ENCODE results near the gene DPY19L1.
"Not testable (repeated sequence)": the region's sequence is repeated elsewhere in the genome, so short reads cannot be mapped to it uniquely, and the experiment has no call there.

Gene DPY19L1

GRCh38 chr7:35037211-35037525 lies at the start of gene DPY19L1:
Gene DPY19L1, minus strand, starts transcription at chr7:35037485. Its CDS starts 91 bp downstream, at chr7:35037394.
- DNase-seq: no peak

DNA sequence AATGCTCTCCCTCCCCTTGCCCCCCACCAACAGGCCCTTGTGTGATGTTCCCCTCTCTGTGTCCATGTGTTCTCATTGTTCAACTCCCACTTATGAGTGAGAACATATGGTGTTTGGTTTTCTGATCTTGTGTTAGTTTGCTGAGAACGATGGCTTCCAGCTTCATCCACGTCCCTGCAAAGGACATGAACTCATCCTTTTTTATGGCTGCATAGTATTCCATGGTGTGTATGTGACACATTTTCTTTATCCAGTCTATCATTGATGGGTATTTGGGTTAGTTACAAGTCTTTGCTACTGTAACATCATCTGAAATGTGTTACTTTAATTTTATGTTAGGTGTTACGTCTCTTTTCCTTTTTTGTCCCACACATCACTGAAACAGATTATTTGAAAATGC lies 42.2 kb upstream of the DPY19L1 start:
- not testable (repeated sequence) for DNase-seq

DNA sequence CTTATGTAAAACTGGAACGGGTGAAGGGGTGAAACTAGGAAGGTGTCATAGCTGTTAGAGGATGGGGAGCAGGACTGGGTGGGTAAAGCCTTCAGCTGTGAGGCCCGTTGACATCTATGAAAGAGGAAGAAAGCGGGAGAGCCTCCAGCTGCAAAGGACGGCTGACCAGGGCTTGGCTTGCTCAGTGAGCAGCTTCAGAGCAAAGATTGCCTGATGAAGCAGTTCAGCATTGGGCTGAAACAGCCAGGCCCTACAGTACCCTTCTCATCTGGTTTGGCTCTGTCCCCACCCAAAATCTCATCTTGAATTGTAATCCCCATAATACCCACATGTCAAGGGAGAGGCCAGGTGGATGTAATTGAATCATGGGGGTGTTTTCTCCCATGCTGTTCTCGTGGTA lies 36.7 kb upstream of the DPY19L1 start:
- not testable (repeated sequence) for DNase-seq

DNA sequence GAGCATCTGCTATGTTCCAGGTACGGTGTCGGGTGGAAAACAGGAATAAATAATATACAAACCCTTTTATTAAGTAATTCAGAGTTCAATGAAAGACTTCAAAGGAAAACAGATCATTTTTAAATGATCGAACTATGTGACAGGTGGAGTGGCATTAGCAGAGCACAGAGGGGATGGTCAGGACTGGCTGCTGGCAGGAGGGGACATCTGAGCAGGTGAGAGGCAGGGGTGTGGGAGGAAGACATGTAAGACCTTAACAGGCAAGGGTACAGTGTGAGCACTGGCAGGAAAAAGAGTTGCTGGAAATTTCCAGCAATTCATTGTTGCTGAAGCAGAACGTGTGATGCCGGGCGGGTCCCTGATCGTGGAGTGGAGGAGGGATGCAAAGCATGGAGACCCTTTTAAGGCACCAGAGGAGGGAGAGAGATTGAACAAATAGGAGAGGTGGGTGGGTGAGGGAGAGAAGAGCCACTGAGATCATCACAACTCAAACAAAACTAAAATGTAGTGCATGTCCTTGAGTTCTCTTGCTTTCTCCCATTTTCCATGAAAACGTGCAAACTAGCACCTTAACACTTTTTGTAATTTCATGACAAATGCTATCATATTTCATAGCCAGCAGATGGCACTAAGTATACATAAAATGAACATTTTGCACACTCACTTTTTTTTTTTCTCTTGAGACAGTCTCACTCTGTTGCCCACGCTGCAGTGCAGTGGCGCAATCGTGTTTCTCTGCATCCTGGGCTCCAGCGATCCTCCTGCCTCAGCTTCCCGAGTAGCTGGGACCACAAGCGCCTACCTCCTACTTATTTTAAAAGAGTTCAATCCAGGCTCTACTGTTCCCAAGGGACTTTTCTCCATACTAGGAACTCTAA lies 35.9 kb upstream of the DPY19L1 start:
- DNase-seq: not testable (repeated sequence)

DNA sequence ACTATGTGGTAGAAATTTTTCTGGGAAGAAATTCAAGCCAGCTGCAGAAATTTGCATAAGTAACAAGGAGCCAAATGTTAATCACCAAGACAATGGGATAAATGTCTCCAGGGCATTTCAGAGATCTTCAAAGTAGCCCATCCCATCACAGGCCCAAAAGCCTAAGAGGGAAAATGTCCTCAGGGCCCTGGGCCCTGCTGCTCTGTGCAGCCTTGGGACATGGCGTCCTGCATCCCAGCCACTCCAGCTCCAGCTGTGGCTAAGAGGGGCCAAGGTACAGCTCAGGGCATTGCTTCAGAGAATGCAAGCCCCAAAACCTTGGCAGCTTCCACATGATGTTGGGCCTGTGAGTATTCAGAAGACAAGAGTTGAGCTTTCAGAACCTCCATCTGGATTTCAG lies 31.8 kb upstream of the DPY19L1 start:
- DNase-seq: not testable (repeated sequence)

- DNase-seq: not testable (repeated sequence)
These were observed 28.1 kb upstream of the DPY19L1 start for GRCh38 chr7:35065382-35065781.

DNA sequence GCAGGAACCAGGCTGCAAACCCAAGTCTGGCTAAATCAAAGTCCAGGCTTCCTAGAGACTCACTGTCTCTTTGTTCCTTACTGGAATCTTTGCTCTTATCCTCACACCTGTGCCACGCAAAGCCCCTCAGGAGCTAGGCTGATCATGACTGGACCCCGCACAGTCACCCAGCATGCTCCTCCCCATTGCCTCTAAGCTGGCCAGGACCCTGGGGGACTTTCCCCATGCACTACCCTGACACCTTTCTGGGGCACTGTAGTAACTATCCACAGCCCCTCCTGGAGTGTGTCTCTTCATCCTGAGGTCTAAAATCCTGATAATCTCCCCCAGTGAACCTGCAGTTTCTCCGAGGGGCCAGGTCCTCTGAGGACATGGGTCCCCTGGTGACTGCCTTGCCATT lies 21.3 kb upstream of the DPY19L1 start:
- DNase-seq: not testable (repeated sequence)

GRCh38 chr7:35057505-35058451 lies 20.5 kb upstream of the DPY19L1 start:
- not testable (repeated sequence) for DNase-seq

DNA sequence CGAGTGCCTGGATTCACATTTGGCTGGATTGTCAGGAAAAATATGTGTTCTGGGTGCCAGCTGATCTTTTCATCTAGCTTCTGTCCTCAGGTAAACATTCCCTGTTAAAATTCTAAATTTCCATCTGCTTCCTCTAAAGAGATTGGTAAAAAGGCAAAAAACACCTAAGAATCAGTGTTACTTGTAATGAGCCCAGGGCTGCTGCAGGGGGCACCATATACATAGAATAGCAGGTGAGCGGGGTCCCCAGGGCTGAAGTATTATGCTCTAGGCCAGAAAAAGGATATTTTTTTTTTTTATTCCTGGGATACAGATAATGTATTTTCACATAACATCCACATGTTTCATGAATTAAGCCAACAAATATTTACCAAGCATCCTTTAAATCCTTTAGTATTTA lies 18.4 kb upstream of the DPY19L1 start:
- DNase-seq: not testable (repeated sequence)

DNA sequence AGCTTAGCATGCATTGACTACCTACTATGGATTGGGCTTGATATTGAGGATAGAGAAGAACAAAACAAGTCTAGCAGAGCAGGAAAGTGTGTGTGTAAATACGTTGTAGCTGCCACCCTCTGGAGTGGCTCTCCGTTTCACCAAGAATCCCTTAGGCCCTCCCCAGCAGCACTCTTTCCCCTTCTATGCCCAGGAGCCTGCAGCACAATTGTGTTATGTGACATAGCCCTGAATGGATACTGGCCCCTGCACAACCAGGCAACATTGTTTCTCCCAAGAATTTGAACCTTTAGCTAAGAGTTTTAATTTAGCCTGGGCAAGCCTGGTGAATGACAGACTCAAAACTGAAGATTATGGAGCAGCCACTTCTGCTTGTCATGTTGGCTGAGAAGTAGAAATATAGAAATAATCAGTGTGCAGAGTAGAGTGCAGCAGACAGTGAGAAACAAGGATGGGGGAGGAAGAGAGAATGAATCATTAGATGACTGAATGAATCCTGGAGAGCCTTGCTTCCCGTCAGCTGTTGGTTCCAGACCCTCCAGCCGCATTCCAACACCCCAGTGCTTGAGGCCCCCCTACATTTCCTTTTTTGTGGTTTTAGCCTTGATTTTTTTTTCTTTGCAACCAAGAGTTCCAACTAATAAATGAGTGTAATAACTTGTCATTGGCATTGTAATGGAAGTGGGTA lies 16.3 kb upstream of the DPY19L1 start:
- DNase-seq: not testable (repeated sequence)

GRCh38 chr7:35048390-35048789 lies 11.1 kb upstream of the DPY19L1 start:
- not testable (repeated sequence) for DNase-seq

DNA sequence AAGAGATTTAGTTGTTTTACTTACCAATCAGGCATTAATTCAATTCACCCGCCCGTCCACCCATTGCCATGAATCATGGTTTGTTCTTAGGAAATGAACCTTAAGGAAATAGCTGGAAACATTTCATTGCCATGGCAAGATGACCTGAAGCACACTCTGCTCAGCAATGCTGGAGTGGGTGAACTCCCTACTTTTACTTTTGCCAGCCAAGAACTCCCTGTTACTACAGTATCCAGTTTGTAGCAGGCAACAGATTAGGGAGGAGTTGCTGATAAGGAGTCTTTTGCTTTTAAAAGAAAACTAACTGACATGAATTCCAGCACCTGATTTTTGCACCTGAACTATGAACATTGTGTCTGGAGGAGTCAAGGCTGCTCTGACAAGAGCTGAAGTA lies 10.6 kb upstream of the DPY19L1 start:
- DNase-seq: not testable (repeated sequence)

GRCh38 chr7:35047263-35047911 lies 10.1 kb upstream of the DPY19L1 start:
- not testable (repeated sequence) for DNase-seq

DNA sequence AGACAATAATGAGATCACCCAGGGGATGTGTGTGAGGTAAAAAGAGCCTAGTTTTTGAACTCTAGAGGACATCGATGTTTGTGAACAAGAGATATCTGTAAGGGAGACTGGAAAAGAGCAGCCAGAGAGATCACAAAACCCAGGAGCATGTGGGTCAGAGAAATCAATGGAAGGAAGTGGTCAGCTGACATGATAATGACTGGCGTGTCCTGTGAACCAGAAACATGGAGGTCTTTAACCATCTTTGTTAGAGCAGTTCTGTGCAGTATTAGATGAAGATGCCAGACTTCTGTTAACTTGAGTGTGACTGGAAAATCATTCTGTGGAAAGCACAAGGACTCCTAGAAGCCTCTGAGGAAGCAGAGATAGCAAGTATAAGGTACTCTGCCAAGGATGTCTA lies 6.0 kb upstream of the DPY19L1 start:
- not testable (repeated sequence) for DNase-seq

- no peak for DNase-seq
These were observed 3.6 kb upstream of the DPY19L1 start for GRCh38 chr7:35040906-35041305.

- no peak for DNase-seq
These were observed 2.1 kb upstream of the DPY19L1 start for GRCh38 chr7:35039343-35039742.

DNA sequence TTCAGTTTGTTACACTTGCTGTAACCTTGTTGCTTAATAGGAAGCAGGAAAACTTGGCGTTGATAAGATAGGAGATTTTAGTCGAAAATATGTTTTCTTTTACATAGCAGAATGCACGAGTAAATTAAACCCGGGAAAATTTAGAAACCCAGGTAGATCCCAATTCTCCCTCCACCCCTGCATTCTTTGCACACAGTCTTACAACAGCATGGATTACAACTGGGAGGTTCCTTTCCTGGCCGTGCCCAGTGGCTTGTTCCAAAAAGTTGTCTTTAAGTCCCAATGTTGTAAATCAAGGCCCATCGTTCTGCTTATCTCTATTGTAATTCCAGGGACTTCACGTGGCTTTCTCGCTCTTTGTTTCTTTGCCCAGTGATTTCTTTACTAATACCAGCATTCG lies 1.1 kb upstream of the DPY19L1 start:
- DNase-seq: no peak

DNA sequence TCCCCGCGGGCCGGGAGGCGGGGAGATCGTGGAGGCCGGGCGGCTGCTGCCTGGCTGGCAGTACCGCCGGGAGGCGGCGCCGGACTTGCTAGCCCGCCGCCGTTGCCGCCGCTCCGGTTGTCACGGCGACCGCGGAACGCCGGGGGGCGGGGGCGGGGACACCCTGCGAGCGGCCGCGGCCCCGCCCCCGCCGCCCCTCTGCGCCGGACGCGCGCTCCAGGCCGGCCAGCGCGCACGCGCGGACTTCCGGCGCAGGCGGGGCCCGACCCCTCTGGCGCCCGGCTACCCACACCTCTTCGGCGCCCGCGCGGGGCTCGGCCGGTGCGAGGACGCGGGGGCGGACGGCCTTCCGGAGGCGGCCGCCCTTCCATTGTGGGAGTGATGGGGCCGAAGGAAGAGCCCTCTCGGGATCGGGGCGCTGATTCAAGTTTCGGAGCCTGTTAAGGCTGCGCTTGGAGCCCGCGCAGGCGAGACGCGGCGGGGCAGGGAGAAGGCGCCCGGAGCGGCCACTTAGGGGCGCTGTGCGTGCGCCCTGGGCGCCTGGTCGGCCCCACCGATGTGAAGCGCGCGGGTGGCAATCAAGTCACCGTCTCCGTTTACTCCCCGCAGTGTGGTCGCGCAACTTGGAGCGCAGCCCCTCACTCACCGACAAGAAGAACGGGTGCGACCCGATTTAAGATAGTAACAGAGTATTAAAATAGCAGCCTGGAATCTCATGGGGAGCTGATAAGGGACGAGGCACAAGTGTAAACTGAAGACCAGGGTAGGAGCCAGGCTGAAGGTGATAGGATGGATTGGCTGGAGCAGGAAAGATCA lies 449 bp upstream of the DPY19L1 start:
- peak; percentile 94 for DNase-seq

- peak; percentile 44 for DNase-seq
These were observed 719 bp downstream of the DPY19L1 start for GRCh38 chr7:35036361-35037171.

GRCh38 chr7:35035511-35035961 lies 1.7 kb downstream of the DPY19L1 start:
- peak; percentile 61 for DNase-seq

GRCh38 chr7:35032166-35032565 lies 5.1 kb downstream of the DPY19L1 start:
- DNase-seq: no peak

All from activated CD4-positive, alpha-beta T cell treated with anti-CD3 and anti-CD28 coated beads, Interleukin-10, Interleukin-2, amounts not matched to agents 100 ng/mL and 50 ng/mL, durations not matched to agents 16 hours and 8 hours (primary cell).